Osteoblast (primary cell): ENCODE results near the gene TPST2. TPM values are rescaled to one million over a fixed set of nuclear protein-coding genes. Genes with fewer than 3 reads are reported as not detected.

Source experiments
- DNase-seq: peaks from one replicate; pipeline ENCODE4 v3.0.0; 2011; ENCODE audit warnings: low spot score, mixed read lengths; ENCODE audit not compliant: insufficient read length; ENCODE audit errors: missing footprints
- H2AFZ ChIP-seq: 2 replicates; pipeline ENCODE4 v1.6.0; 2011; ENCODE audit warnings: mild to moderate bottlenecking, low read length
- H3K27ac ChIP-seq: 2 replicates; pipeline ENCODE4 v1.5.1; 2011; ENCODE audit warnings: mild to moderate bottlenecking, low read depth, low read length, moderate library complexity
- H3K27me3 ChIP-seq: 2 replicates; pipeline ENCODE4 v1.6.0; 2012; ENCODE audit warnings: mild to moderate bottlenecking, control low read depth, inconsistent platforms, low read length, moderate library complexity; ENCODE audit not compliant: insufficient read depth
- H3K36me3 ChIP-seq: 2 replicates; pipeline ENCODE4 v1.5.1; 2011; ENCODE audit warnings: mild to moderate bottlenecking, low read length, control low read depth, moderate library complexity; ENCODE audit not compliant: insufficient read depth
- H3K4me1 ChIP-seq: 2 replicates; pipeline ENCODE4 v1.5.1; 2011; ENCODE audit warnings: mild to moderate bottlenecking, low read length, control low read depth, moderate library complexity; ENCODE audit not compliant: insufficient read depth
- H3K4me2 ChIP-seq: 2 replicates; pipeline ENCODE4 v1.6.0; 2011; ENCODE audit warnings: mild to moderate bottlenecking, low read length; ENCODE audit not compliant: insufficient read depth
- H3K4me3 ChIP-seq: fragments of 200-600 bp; sonication (generic); 3 replicates; pipeline ENCODE4 v1.5.1; 2012; ENCODE audit warnings: mild to moderate bottlenecking, low read length, inconsistent platforms; ENCODE audit not compliant: insufficient read depth
- H3K79me2 ChIP-seq: 2 replicates; pipeline ENCODE4 v1.6.0; 2012; ENCODE audit warnings: mild to moderate bottlenecking, low read length, control low read depth, inconsistent platforms; ENCODE audit not compliant: insufficient read depth
- H3K9me3 ChIP-seq: 2 replicates; pipeline ENCODE4 v1.5.1; 2011; ENCODE audit warnings: low read depth, low read length, control low read depth
- H4K20me1 ChIP-seq: 2 replicates; pipeline ENCODE4 v1.6.0; 2012; ENCODE audit warnings: mild to moderate bottlenecking, low read length, control low read depth; ENCODE audit not compliant: insufficient read depth
- CTCF ChIP-seq: IDR thresholded peaks from 2 replicates; pipeline ENCODE4 v1.5.1; 2011; ENCODE audit warnings: mild to moderate bottlenecking, low read depth, low read length, moderate library complexity; ENCODE audit errors: extremely low read depth
- total RNA-seq: library from RNA; depleted of rRNA; stranded (reverse); fragments of >200 nt; gene quantifications from 2 replicates; pipeline ENCODE4 v1.2.3, GENCODE V29; 2012

Gene TPST2
- total RNA-seq, 1 donor = 98.4 TPM

- Histone ChIP-seq H3K36me3 (no peaks in the 10 kb centered on the region), H4K20me1 (no peaks in the 10 kb centered on the region), H3K9me3 (no peaks in the 10 kb centered on the region), H3K27ac (no peak overlapping the region), H3K4me3 (no peak overlapping the region), H3K27me3 (no peaks in the 10 kb centered on the region), H3K4me2 (no peak overlapping the region), H3K79me2 (peaks cover 74% of the 10 kb centered on the region), H3K4me1 (peaks cover 38% of the 10 kb centered on the region), H2AFZ (no peak overlapping the region)
- DNase-seq = no peak
- no peak for TF ChIP-seq CTCF
Measured at GRCh38 chr22:26481694-26482093, 108.2 kb downstream of the TPST2 start.

GRCh38 chr22:26481112-26481693 lies 108.7 kb downstream of the TPST2 start:
- H2AFZ ChIP-seq = no peak overlapping the region
- no peak overlapping the region for H3K4me2 ChIP-seq
- TF ChIP-seq CTCF = no peak
- H3K9me3 ChIP-seq = no peaks in the 10 kb centered on the region
- H3K4me3 ChIP-seq = no peak overlapping the region
- peaks cover 71% of the 10 kb centered on the region for H3K79me2 ChIP-seq
- no peak overlapping the region for H3K27ac ChIP-seq
- peaks cover 40% of the 10 kb centered on the region for H3K4me1 ChIP-seq
- no peaks in the 10 kb centered on the region for H4K20me1 ChIP-seq
- DNase-seq = no peak
- no peaks in the 10 kb centered on the region for H3K27me3 ChIP-seq
- no peaks in the 10 kb centered on the region for H3K36me3 ChIP-seq

- peak overlapping the region; percentile 83 for H3K4me2 ChIP-seq
- H3K27ac ChIP-seq = no peak overlapping the region
- no peaks in the 10 kb centered on the region for H4K20me1 ChIP-seq
- no peak for DNase-seq
- no peaks in the 10 kb centered on the region for H3K9me3 ChIP-seq
- peaks cover 65% of the 10 kb centered on the region for H3K79me2 ChIP-seq
- no peak overlapping the region for H3K4me3 ChIP-seq
- TF ChIP-seq CTCF = no peak
- peaks cover 40% of the 10 kb centered on the region for H3K4me1 ChIP-seq
- no peak overlapping the region for H2AFZ ChIP-seq
- H3K36me3 ChIP-seq = peaks cover 4% of the 10 kb centered on the region
- no peaks in the 10 kb centered on the region for H3K27me3 ChIP-seq
Measured at GRCh38 chr22:26480611-26480932, 109.4 kb downstream of the TPST2 start.

- Histone ChIP-seq H3K4me1 (peaks cover 39% of the 10 kb centered on the region), H4K20me1 (no peaks in the 10 kb centered on the region), H2AFZ (peak overlapping the region; percentile 82), H3K27ac (peak overlapping the region; percentile 41), H3K4me2 (peak overlapping the region; percentile 83), H3K9me3 (no peaks in the 10 kb centered on the region), H3K79me2 (peaks cover 65% of the 10 kb centered on the region), H3K27me3 (no peaks in the 10 kb centered on the region), H3K4me3 (peak overlapping the region; percentile 58), H3K36me3 (peaks cover 4% of the 10 kb centered on the region)
- TF ChIP-seq CTCF = no peak
- no peak for DNase-seq
Measured at GRCh38 chr22:26479792-26480610, 109.9 kb downstream of the TPST2 start.
